ENCODE measurements around the gene HBS1L.

GRCh38 chr6:135038335-135038734 lies 16.3 kb downstream of the HBS1L start:
- TF ChIP-seq CTCF (IDR thresholded peaks at IDR 0.05; ENCODE audit: insufficient read depth, low read length, poor library complexity, severe bottlenecking) (no peak), EZH2phosphoT487 (conservative IDR thresholded peaks at IDR 0.05; ENCODE audit: low read length) (no peak)

Data from SU-DHL-6 (cell line).